ENCODE measurements around the gene PRRT1. TPM values are rescaled to one million over a fixed set of nuclear protein-coding genes. Genes with fewer than 3 reads are reported as not detected.

PRRT1 gene
- total and polyA plus RNA-seq, 4 donors = 0.53 to 2.0 (median 0.97) TPM

DNA sequence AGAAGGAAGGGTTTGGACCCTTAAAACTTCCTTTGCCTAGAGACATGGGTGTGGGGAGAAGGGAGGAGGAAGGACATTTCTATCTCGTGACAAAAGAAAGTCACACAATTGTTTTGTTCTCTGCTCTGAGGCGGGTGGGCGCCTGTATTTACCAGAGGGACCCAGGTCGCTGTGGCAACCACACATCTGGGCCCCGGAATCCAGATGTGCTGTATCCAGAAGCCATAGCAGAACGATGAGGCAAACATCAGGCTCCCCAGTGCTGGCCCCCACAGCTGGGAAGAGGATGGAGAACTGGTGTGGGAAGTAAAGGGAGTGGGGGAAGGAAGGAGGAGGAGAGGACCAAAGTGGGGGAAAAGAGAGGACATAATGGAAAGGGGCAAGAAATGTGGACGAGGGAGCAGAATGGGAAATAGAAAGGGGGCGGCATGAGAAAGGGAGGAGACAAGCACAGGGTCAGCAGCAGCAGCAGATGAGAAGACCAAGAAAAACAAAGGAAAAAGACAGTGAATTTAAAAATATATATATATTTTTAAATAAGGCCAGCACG lies 39.2 kb downstream of the PRRT1 start:
- no peak overlapping the region for H3K9ac ChIP-seq (ENCODE audit: insufficient read depth in 1 of 2, low read length in 2 of 2)
- ATAC-seq (ENCODE audit: insufficient read depth, low FRiP score) (no peak), DNase-seq (peak; percentile 46 to 71 (median 47))
- WGBS, 2 donors = 55 to 65% methylated on average over 9 of the region's 9 CpGs
- H3K27me3 ChIP-seq (ENCODE audit: control insufficient read depth in 3 of 3, insufficient read depth in 3 of 3, low read length in 2 of 3) = peaks cover 0 to 14% (median 0%) of the 10 kb centered on the region in 3 donors
- H3K9me3 ChIP-seq (ENCODE audit: control insufficient read depth in 4 of 4, insufficient read depth in 3 of 4, low read length in 3 of 4) = no peaks in the 10 kb centered on the region
- TF ChIP-seq, protein P1, sequence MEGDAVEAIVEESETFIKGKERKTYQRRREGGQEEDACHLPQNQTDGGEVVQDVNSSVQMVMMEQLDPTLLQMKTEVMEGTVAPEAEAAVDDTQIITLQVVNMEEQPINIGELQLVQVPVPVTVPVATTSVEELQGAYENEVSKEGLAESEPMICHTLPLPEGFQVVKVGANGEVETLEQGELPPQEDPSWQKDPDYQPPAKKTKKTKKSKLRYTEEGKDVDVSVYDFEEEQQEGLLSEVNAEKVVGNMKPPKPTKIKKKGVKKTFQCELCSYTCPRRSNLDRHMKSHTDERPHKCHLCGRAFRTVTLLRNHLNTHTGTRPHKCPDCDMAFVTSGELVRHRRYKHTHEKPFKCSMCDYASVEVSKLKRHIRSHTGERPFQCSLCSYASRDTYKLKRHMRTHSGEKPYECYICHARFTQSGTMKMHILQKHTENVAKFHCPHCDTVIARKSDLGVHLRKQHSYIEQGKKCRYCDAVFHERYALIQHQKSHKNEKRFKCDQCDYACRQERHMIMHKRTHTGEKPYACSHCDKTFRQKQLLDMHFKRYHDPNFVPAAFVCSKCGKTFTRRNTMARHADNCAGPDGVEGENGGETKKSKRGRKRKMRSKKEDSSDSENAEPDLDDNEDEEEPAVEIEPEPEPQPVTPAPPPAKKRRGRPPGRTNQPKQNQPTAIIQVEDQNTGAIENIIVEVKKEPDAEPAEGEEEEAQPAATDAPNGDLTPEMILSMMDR (IDR thresholded peaks at IDR 0.05; ENCODE audit: control extremely low read depth, extremely low read depth) = no peak
- H3K4me1 ChIP-seq (ENCODE audit: control insufficient read depth in 5 of 5, insufficient read depth in 5 of 5, low read length in 5 of 5) = peaks cover 6 to 50% (median 37%) of the 10 kb centered on the region in 5 donors
- H3K4me3 ChIP-seq = no peak overlapping the region
- H3K36me3 ChIP-seq (ENCODE audit: control insufficient read depth in 4 of 4, insufficient read depth in 4 of 4, low read length in 4 of 4) = peaks cover 0 to 19% (median 14%) of the 10 kb centered on the region in 4 donors
- H3K27ac ChIP-seq (ENCODE audit: low read depth in 1 of 2, low read length in 1 of 2) = peak overlapping the region in 1 of 2 donors; percentile 69

DNA sequence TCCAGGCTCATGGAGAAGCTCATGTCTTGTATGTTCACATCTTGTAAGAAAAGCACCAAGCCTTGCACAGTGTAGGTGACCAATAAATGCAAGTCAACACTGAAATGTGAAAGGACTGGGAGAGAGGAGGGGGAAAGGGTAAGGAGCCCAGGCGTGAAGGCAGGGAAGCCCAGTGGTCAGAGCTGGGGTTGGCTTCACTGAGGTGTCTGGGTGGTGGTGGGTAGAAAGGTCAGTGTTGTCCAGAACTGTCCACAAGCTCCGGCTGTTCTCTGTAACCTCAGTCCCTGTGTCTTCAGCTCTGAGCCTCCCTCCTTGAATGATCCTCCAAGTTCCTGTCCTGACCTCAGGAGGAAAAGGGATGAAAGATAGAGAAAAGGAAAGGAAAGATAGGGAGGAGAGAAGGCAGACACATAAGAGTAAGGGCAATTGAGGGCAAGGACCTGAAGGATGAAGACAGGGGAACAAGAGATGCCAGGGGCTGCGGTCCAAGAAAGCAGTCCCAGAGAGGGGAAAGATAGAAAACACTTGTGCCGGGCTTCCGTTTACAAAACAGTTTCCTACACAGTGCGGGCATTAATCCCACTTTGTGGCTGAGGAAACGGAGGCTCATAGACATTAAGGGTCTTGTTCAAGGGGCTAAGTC lies 40.2 kb downstream of the PRRT1 start:
- WGBS, 2 donors = 54 to 77% methylated on average over 7 of the region's 7 CpGs
- H3K9me3 ChIP-seq (ENCODE audit: control insufficient read depth in 4 of 4, insufficient read depth in 3 of 4, low read length in 3 of 4) = no peaks in the 10 kb centered on the region
- H3K27ac ChIP-seq (ENCODE audit: low read depth in 1 of 2, low read length in 1 of 2) = peak overlapping the region in 1 of 2 donors; percentile 69
- no peak for ATAC-seq (ENCODE audit: insufficient read depth, low FRiP score)
- peaks cover 0 to 14% (median 0%) of the 10 kb centered on the region in 3 donors for H3K27me3 ChIP-seq (ENCODE audit: control insufficient read depth in 3 of 3, insufficient read depth in 3 of 3, low read length in 2 of 3)
- peak overlapping the region in 1 of 2 donors; percentile 55 for H3K9ac ChIP-seq (ENCODE audit: insufficient read depth in 1 of 2, low read length in 2 of 2)
- H3K4me1 ChIP-seq (ENCODE audit: control insufficient read depth in 5 of 5, insufficient read depth in 5 of 5, low read length in 5 of 5) = peaks cover 15 to 55% (median 40%) of the 10 kb centered on the region in 5 donors
- DNase-seq = peak; percentile 34 to 71 (median 59)
- H3K36me3 ChIP-seq (ENCODE audit: control insufficient read depth in 4 of 4, insufficient read depth in 4 of 4, low read length in 4 of 4) = peaks cover 0 to 13% (median 9%) of the 10 kb centered on the region in 4 donors
- H3K4me3 ChIP-seq = no peak overlapping the region
- TF ChIP-seq, protein P1 (IDR thresholded peaks at IDR 0.05; ENCODE audit: control extremely low read depth, extremely low read depth) = no peak

DNA sequence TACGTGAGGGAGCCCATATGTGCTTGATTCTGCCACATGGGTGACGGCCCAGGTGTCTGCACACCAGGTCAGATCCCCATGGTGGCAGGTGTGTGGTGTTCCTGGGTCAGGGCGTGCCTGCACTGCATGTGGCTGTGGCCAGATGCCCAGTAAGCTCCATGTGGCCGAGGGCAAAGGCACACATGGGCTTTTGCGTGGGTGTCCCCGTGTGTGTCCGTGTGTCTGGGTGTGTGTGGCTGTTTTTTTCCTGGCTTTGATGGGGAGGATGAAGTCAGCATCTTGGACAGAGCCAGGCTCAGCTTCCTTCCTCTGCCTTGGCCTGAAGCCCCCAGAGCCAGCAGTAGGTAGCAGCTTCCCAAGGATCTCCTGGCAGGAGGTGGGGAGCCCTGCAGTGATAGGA lies 41.1 kb downstream of the PRRT1 start:
- Histone ChIP-seq H3K4me3 (no peak overlapping the region), H3K9ac (ENCODE audit: insufficient read depth in 1 of 2, low read length in 2 of 2) (peak overlapping the region in 1 of 2 donors; percentile 19), H3K27me3 (ENCODE audit: control insufficient read depth in 3 of 3, insufficient read depth in 3 of 3, low read length in 2 of 3) (peaks cover 0 to 14% (median 0%) of the 10 kb centered on the region in 3 donors), H3K36me3 (ENCODE audit: control insufficient read depth in 4 of 4, insufficient read depth in 4 of 4, low read length in 4 of 4) (peaks cover 0 to 5% (median 2%) of the 10 kb centered on the region in 4 donors), H3K4me1 (ENCODE audit: control insufficient read depth in 5 of 5, insufficient read depth in 5 of 5, low read length in 5 of 5) (peaks cover 15 to 55% (median 40%) of the 10 kb centered on the region in 5 donors), H3K27ac (ENCODE audit: low read depth in 1 of 2, low read length in 1 of 2) (peak overlapping the region in 1 of 2 donors; percentile 69), H3K9me3 (ENCODE audit: control insufficient read depth in 4 of 4, insufficient read depth in 3 of 4, low read length in 3 of 4) (no peaks in the 10 kb centered on the region)
- DNase-seq (no peak), ATAC-seq (ENCODE audit: insufficient read depth, low FRiP score) (no peak)
- WGBS, 2 donors = 61 to 65% methylated on average over 7 of the region's 7 CpGs
- TF ChIP-seq, protein P1 (IDR thresholded peaks at IDR 0.05; ENCODE audit: control extremely low read depth, extremely low read depth) = no peak

Data from lung (tissue), 12 donors.